ENCODE measurements around the gene INSM2.

INSM2 gene

DNA sequence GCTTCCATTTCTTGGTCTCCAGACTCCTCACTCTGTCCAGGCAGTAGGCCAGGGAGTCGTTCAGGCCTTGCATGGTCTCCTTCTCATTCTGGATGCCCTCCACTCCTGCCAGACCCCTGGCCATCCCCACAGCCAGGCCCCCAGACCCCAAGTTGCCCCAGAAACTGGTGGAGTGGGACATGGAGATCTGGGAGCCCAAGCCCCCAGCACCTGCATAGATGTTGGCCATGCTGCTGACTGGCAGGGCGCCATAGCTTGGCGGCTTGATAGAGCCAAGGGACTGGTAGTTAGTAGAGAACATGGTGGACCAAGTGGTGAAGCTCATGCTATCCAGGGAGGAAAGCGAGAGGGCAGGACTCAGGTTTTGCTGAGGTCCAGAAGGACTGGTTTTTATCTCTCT lies 21.2 kb upstream of the INSM2 start (continued):
- TF ChIP-seq, protein P1, sequence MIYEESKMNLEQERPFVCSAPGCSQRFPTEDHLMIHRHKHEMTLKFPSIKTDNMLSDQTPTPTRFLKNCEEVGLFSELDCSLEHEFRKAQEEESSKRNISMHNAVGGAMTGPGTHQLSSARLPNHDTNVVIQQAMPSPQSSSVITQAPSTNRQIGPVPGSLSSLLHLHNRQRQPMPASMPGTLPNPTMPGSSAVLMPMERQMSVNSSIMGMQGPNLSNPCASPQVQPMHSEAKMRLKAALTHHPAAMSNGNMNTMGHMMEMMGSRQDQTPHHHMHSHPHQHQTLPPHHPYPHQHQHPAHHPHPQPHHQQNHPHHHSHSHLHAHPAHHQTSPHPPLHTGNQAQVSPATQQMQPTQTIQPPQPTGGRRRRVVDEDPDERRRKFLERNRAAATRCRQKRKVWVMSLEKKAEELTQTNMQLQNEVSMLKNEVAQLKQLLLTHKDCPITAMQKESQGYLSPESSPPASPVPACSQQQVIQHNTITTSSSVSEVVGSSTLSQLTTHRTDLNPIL (CRISPR knock-in tag; IDR thresholded peaks at IDR 0.05; ENCODE audit: low read depth) = no peak
- TF ChIP-seq RARB (CRISPR knock-in tag; IDR thresholded peaks at IDR 0.05) (no peak), ZFP3 (CRISPR knock-in tag; IDR thresholded peaks at IDR 0.05) (no peak), PPARA (CRISPR knock-in tag; IDR thresholded peaks at IDR 0.05; ENCODE audit: borderline replicate concordance) (no peak), ZNF70 (CRISPR knock-in tag; IDR thresholded peaks at IDR 0.05) (no peak)

DNA sequence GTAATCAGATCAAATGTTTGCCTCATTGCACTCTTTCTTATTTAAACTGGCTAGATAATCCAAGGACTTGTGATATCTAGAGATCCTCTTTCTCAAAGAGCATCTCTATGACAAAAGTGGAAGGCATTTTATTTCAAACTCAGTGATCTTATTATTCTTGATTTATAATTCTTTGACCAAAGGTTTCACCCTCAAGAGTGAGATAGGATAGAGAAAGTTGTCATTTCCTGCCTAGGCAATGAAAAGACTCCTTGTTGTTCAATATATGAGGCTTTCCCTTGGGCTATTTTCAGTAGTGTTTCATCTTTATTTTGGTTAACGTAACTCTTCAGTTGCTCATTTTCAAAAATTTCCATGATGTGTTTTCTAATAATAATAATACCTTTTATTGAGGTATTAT lies 18.0 kb upstream of the INSM2 start:
- ATAC-seq = no peak
- TF ChIP-seq, protein P2, sequence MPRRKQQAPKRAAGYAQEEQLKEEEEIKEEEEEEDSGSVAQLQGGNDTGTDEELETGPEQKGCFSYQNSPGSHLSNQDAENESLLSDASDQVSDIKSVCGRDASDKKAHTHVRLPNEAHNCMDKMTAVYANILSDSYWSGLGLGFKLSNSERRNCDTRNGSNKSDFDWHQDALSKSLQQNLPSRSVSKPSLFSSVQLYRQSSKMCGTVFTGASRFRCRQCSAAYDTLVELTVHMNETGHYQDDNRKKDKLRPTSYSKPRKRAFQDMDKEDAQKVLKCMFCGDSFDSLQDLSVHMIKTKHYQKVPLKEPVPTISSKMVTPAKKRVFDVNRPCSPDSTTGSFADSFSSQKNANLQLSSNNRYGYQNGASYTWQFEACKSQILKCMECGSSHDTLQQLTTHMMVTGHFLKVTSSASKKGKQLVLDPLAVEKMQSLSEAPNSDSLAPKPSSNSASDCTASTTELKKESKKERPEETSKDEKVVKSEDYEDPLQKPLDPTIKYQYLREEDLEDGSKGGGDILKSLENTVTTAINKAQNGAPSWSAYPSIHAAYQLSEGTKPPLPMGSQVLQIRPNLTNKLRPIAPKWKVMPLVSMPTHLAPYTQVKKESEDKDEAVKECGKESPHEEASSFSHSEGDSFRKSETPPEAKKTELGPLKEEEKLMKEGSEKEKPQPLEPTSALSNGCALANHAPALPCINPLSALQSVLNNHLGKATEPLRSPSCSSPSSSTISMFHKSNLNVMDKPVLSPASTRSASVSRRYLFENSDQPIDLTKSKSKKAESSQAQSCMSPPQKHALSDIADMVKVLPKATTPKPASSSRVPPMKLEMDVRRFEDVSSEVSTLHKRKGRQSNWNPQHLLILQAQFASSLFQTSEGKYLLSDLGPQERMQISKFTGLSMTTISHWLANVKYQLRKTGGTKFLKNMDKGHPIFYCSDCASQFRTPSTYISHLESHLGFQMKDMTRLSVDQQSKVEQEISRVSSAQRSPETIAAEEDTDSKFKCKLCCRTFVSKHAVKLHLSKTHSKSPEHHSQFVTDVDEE (CRISPR knock-in tag; IDR thresholded peaks at IDR 0.05) = no peak
- TF ChIP-seq ARNTL (CRISPR knock-in tag; IDR thresholded peaks at IDR 0.05; ENCODE audit: borderline replicate concordance, low read depth) = no peak
- no peak for TF ChIP-seq ESRRG (CRISPR knock-in tag; IDR thresholded peaks at IDR 0.05)
- TF ChIP-seq, protein P3, sequence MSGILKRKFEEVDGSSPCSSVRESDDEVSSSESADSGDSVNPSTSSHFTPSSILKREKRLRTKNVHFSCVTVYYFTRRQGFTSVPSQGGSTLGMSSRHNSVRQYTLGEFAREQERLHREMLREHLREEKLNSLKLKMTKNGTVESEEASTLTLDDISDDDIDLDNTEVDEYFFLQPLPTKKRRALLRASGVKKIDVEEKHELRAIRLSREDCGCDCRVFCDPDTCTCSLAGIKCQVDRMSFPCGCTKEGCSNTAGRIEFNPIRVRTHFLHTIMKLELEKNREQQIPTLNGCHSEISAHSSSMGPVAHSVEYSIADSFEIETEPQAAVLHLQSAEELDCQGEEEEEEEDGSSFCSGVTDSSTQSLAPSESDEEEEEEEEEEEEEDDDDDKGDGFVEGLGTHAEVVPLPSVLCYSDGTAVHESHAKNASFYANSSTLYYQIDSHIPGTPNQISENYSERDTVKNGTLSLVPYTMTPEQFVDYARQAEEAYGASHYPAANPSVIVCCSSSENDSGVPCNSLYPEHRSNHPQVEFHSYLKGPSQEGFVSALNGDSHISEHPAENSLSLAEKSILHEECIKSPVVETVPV (CRISPR knock-in tag; IDR thresholded peaks at IDR 0.05) = no peak
- TF ChIP-seq ZFP3 (CRISPR knock-in tag; IDR thresholded peaks at IDR 0.05) = no peak
- no peak for TF ChIP-seq RARB (CRISPR knock-in tag; IDR thresholded peaks at IDR 0.05)
- no peak for TF ChIP-seq ISL1 (CRISPR knock-in tag; IDR thresholded peaks at IDR 0.05)
- TF ChIP-seq OSR1 (CRISPR knock-in tag; IDR thresholded peaks at IDR 0.05) = no peak
- no peak for TF ChIP-seq ZFP30 (CRISPR knock-in tag; IDR thresholded peaks at IDR 0.05)
- TF ChIP-seq ZNF8 (CRISPR knock-in tag; IDR thresholded peaks at IDR 0.05) = no peak
- no peak for TF ChIP-seq ZC3H10 (CRISPR knock-in tag; IDR thresholded peaks at IDR 0.05)
- TF ChIP-seq, protein P4, sequence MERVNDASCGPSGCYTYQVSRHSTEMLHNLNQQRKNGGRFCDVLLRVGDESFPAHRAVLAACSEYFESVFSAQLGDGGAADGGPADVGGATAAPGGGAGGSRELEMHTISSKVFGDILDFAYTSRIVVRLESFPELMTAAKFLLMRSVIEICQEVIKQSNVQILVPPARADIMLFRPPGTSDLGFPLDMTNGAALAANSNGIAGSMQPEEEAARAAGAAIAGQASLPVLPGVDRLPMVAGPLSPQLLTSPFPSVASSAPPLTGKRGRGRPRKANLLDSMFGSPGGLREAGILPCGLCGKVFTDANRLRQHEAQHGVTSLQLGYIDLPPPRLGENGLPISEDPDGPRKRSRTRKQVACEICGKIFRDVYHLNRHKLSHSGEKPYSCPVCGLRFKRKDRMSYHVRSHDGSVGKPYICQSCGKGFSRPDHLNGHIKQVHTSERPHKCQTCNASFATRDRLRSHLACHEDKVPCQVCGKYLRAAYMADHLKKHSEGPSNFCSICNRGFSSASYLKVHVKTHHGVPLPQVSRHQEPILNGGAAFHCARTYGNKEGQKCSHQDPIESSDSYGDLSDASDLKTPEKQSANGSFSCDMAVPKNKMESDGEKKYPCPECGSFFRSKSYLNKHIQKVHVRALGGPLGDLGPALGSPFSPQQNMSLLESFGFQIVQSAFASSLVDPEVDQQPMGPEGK (CRISPR knock-in tag; IDR thresholded peaks at IDR 0.05; ENCODE audit: borderline replicate concordance) = no peak
- TF ChIP-seq, protein P1 (CRISPR knock-in tag; IDR thresholded peaks at IDR 0.05; ENCODE audit: low read depth) = no peak
- TF ChIP-seq, protein P5, sequence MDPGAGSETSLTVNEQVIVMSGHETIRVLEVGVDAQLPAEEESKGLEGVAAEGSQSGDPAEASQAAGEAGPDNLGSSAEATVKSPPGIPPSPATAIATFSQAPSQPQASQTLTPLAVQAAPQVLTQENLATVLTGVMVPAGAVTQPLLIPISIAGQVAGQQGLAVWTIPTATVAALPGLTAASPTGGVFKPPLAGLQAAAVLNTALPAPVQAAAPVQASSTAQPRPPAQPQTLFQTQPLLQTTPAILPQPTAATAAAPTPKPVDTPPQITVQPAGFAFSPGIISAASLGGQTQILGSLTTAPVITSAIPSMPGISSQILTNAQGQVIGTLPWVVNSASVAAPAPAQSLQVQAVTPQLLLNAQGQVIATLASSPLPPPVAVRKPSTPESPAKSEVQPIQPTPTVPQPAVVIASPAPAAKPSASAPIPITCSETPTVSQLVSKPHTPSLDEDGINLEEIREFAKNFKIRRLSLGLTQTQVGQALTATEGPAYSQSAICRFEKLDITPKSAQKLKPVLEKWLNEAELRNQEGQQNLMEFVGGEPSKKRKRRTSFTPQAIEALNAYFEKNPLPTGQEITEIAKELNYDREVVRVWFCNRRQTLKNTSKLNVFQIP (CRISPR knock-in tag; IDR thresholded peaks at IDR 0.05; ENCODE audit: borderline replicate concordance, low read depth) = no peak
- TF ChIP-seq ZNF565 (CRISPR knock-in tag; conservative IDR thresholded peaks at IDR 0.05; ENCODE audit: low read depth) = no peak
- no peak for TF ChIP-seq PPARA (CRISPR knock-in tag; IDR thresholded peaks at IDR 0.05; ENCODE audit: borderline replicate concordance)
- TF ChIP-seq ZNF70 (CRISPR knock-in tag; IDR thresholded peaks at IDR 0.05) = no peak
- TF ChIP-seq SNAI2 (CRISPR knock-in tag; IDR thresholded peaks at IDR 0.05) = no peak
- TF ChIP-seq CSDC2 (CRISPR knock-in tag; IDR thresholded peaks at IDR 0.05) = no peak

DNA sequence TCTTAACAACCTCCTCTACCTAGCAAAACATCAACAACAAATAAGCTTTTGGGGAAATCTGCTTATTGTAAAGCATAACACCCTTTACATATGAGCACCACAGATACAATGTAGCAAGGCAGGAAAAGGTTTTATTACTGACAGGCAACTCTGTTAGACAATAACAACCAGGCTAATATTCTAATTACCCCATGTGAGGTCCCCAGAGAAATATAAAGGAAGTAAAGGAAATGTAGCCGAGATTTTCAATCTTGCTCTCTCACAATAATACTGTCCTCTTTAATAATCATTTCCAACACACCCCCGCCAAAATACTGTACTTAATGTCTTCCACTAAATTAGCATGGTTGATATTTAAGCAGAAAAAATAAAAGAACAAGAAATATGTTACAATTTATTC lies 14.0 kb upstream of the INSM2 start:
- TF ChIP-seq SNAI2 (CRISPR knock-in tag; IDR thresholded peaks at IDR 0.05) = no peak
- TF ChIP-seq, protein P2 (CRISPR knock-in tag; IDR thresholded peaks at IDR 0.05) = no peak
- no peak for TF ChIP-seq ESRRG (CRISPR knock-in tag; IDR thresholded peaks at IDR 0.05)
- TF ChIP-seq CSDC2 (CRISPR knock-in tag; IDR thresholded peaks at IDR 0.05) = no peak
- no peak for TF ChIP-seq ZFP3 (CRISPR knock-in tag; IDR thresholded peaks at IDR 0.05)
- ATAC-seq = no peak

Data from SK-N-SH treated with all-trans-retinoic acid at 6 μM for 48 hours (cell line).